Natural killer cell (primary cell): ENCODE data around the gene CCDC9B. TPM values are rescaled to one million over a fixed set of nuclear protein-coding genes. Genes with fewer than 3 reads are reported as not detected.

Source experiments
- ATAC-seq, 3 donors: fragments of 150-1000 bp in 2 of 3; fragments of 200-7000 bp in 1 of 3; cut with Tn5 transposase; 1 replicate in 1 of 3; 2 replicates in 2 of 3; pipeline ENCODE4 v1.10.0; 2021; ENCODE audit warnings: mild to moderate bottlenecking in 2 of 3, moderate library complexity in 2 of 3
- DNase-seq, 2 donors: peaks; one replicate each; pipeline versions ENCODE4 v3.0.0 to v3.0.0-alpha.2; 2013 to 2021; ENCODE audit warnings: mixed read lengths in 1 of 2
- H3K27ac ChIP-seq: one replicate; pipeline ENCODE4 v1.5.1; 2013; ENCODE audit warnings: mild to moderate bottlenecking, low read length
- H3K27me3 ChIP-seq: one replicate; pipeline ENCODE4 v1.6.1; 2013; ENCODE audit warnings: low read length; ENCODE audit not compliant: control insufficient read depth, insufficient read depth
- H3K36me3 ChIP-seq: one replicate; pipeline ENCODE4 v1.6.1; 2013; ENCODE audit warnings: low read length; ENCODE audit not compliant: control insufficient read depth, insufficient read depth
- H3K4me1 ChIP-seq: one replicate; pipeline ENCODE4 v1.6.1; 2013; ENCODE audit warnings: low read length; ENCODE audit not compliant: control insufficient read depth, insufficient read depth
- H3K4me3 ChIP-seq: one replicate; pipeline ENCODE4 v1.5.1; 2013; ENCODE audit warnings: low read length
- H3K9me3 ChIP-seq: one replicate; pipeline ENCODE4 v1.6.1; 2013; ENCODE audit warnings: low read length; ENCODE audit not compliant: control insufficient read depth, insufficient read depth
- H3K27ac Mint-ChIP-seq, 2 donors: one replicate each; pipeline ENCODE4 v1.8.0; 2022; ENCODE audit warnings: mild to moderate bottlenecking in 2 of 2, mixed read lengths in 2 of 2, moderate library complexity in 1 of 2
- H3K27me3 Mint-ChIP-seq, 2 donors: one replicate each; pipeline ENCODE4 v1.8.0; 2022; ENCODE audit warnings: low read depth in 2 of 2, mixed read lengths in 2 of 2
- H3K36me3 Mint-ChIP-seq: one replicate; pipeline ENCODE4 v1.8.0; 2022; ENCODE audit warnings: mixed read lengths
- H3K4me1 Mint-ChIP-seq, 2 donors: one replicate each; pipeline ENCODE4 v1.8.0; 2022; ENCODE audit warnings: mixed read lengths in 2 of 2
- H3K4me3 Mint-ChIP-seq: one replicate; pipeline ENCODE4 v1.8.0; 2022; ENCODE audit warnings: mild to moderate bottlenecking, moderate library complexity, mixed read lengths
- H3K9me3 Mint-ChIP-seq, 2 donors: one replicate each; pipeline ENCODE4 v1.8.0; 2022; ENCODE audit warnings: mixed read lengths in 2 of 2
- WGBS: methylation state at CpG from one replicate; pipeline ENCODE4 v1.1.7; 2013; ENCODE audit warnings: missing lambda C conversion rate; ENCODE audit not compliant: insufficient coverage; 5-methylcytosine and 5-hydroxymethylcytosine counted together
- intact Hi-C: fragments of 100-400 bp; cut with micrococcal nuclease; formaldehyde crosslinking; loops from one replicate; pipeline ENCODE4 v1.14.2; 2022
- total RNA-seq, 4 donors: library from RNA; stranded (reverse); fragments of 120-200 nt in 1 of 4; gene quantifications; one replicate each; pipeline versions ENCODE4 v1.2.3 to v1.2.4, GENCODE V29; 2013 to 2022
- TF ChIP-seq, protein P1 (sequence below): fragments of 200-600 bp; IDR thresholded peaks from one replicate; pipeline ENCODE4 v1.8.0; 2022; ENCODE audit warnings: antibody characterized with exemption

Gene CCDC9B
- total RNA-seq, 3 donors from 2014 or later (not counting 1 experiment from before 2014, with no cell fraction given) = 4.4 to 5.3 (median 4.7) TPM

DNA sequence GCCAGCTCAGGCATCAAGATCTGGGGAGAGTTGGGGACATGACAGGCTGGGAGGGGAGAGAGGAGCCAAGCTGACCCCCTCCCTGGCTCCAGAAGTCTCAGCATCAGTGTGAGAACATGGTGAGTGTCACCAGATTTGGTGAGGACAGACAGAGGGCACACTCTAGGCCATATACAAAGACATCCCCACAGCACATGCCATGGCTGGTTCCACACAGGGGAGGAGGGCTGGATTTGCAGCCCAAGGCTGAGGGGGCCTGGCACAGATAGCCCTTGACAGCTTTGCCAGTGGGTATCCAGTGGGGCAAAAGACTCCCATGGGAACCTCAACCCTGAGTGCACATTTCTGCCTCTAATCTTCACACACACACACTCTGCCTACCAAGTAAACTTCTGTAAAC, 47.7 kb downstream of the CCDC9B start:
- ATAC-seq (no peak), DNase-seq (no peak)
- Mint-ChIP-seq H3K9me3 (no peaks in the 10 kb centered on the region), H3K27me3 (no peaks in the 10 kb centered on the region), H3K36me3 (no peaks in the 10 kb centered on the region), H3K4me1 (peaks cover 0 to 13% of the 10 kb centered on the region in 2 donors), H3K27ac (peak overlapping the region in 1 of 2 donors; percentile 24), H3K4me3 (no peak overlapping the region)
- Histone ChIP-seq H3K4me1 (no peaks in the 10 kb centered on the region), H3K27ac (no peak overlapping the region), H3K27me3 (no peaks in the 10 kb centered on the region), H3K4me3 (no peak overlapping the region), H3K36me3 (peaks cover 88% of the 10 kb centered on the region), H3K9me3 (no peaks in the 10 kb centered on the region)
- intact Hi-C loops = no loop called here
- TF ChIP-seq, protein P1, sequence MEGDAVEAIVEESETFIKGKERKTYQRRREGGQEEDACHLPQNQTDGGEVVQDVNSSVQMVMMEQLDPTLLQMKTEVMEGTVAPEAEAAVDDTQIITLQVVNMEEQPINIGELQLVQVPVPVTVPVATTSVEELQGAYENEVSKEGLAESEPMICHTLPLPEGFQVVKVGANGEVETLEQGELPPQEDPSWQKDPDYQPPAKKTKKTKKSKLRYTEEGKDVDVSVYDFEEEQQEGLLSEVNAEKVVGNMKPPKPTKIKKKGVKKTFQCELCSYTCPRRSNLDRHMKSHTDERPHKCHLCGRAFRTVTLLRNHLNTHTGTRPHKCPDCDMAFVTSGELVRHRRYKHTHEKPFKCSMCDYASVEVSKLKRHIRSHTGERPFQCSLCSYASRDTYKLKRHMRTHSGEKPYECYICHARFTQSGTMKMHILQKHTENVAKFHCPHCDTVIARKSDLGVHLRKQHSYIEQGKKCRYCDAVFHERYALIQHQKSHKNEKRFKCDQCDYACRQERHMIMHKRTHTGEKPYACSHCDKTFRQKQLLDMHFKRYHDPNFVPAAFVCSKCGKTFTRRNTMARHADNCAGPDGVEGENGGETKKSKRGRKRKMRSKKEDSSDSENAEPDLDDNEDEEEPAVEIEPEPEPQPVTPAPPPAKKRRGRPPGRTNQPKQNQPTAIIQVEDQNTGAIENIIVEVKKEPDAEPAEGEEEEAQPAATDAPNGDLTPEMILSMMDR = no peak

GRCh38 chr15:40292246-40292645, 48.5 kb downstream of the CCDC9B start:
- TF ChIP-seq, protein P1 = no peak
- Histone ChIP-seq H3K36me3 (peaks cover 88% of the 10 kb centered on the region), H3K27ac (no peak overlapping the region), H3K9me3 (no peaks in the 10 kb centered on the region), H3K4me1 (no peaks in the 10 kb centered on the region), H3K27me3 (no peaks in the 10 kb centered on the region), H3K4me3 (no peak overlapping the region)
- ATAC-seq (no peak), DNase-seq (no peak)
- Mint-ChIP-seq H3K27ac (no peak overlapping the region), H3K9me3 (no peaks in the 10 kb centered on the region), H3K4me3 (no peak overlapping the region), H3K36me3 (no peaks in the 10 kb centered on the region), H3K4me1 (peaks cover 0 to 10% of the 10 kb centered on the region in 2 donors), H3K27me3 (no peaks in the 10 kb centered on the region)
- 88% methylated on average over 3 of the region's 3 CpGs for WGBS
- intact Hi-C loops = no loop called here

DNA sequence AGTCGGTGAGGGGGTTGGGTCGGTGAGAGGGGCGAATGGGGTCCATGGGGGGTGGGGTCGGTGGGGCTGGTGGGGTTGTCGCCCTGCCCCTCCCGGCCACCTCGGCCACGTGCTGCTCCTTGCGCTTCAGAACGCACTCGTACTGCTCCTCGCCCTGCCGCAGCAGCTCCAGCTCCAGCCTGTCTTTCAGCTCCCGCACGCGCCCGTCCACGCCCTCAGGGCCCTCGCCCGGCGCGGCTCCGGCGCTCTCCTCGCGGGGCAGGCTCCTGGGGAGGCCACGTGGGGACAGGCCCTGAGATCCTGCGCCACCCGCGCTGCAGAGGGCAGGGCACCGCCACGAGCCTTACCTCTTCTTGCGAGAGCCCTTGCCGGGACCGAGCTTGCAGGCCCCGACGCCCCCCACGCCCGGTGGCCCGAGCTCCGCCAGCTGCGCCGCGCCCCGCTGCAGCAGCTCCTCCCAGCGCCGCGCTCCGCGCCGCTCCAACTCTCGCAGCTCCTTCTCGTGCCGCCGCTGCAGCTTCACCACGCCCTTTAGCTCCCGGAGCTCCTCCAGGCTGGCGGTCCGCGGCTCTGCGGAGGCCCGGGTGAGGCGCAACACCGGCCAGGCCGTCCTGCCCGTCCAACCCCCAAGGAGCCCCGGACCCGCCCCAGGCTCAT, 49.7 kb downstream of the CCDC9B start:
- Mint-ChIP-seq H3K27me3 (no peaks in the 10 kb centered on the region), H3K36me3 (no peaks in the 10 kb centered on the region), H3K27ac (no peak overlapping the region), H3K4me1 (peaks cover 0 to 5% of the 10 kb centered on the region in 2 donors), H3K4me3 (no peak overlapping the region), H3K9me3 (no peaks in the 10 kb centered on the region)
- DNase-seq (no peak), ATAC-seq (no peak)
- H3K4me1 ChIP-seq = no peaks in the 10 kb centered on the region
- peaks cover 87% of the 10 kb centered on the region for H3K36me3 ChIP-seq
- intact Hi-C loops = no loop called here
- TF ChIP-seq, protein P1 = no peak
- WGBS = 95% methylated on average over 67 of the region's 68 CpGs
- no peaks in the 10 kb centered on the region for H3K9me3 ChIP-seq
- no peak overlapping the region for H3K4me3 ChIP-seq
- H3K27me3 ChIP-seq = no peaks in the 10 kb centered on the region
- no peak overlapping the region for H3K27ac ChIP-seq

DNA sequence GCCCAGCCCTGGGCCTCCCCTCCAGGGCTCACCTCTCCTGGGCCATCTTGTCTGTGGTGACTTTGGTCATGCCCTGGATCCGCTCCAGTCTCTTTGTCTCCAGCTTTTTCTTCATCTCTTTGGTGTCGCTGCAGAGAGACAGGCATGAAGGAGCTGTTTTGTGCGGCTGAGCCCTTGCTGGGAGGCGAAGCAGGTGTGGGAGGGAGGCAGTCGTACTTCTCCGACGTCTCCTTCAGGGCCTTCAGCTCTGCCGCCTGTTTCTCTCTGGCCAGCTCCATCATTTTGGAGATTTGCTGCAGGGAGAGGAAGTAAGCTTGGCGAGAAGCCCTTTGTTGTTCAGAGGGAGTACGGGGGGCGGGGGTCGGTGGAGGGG, 50.2 kb downstream of the CCDC9B start:
- Histone ChIP-seq H3K4me3 (no peak overlapping the region), H3K27me3 (no peaks in the 10 kb centered on the region), H3K9me3 (no peaks in the 10 kb centered on the region), H3K4me1 (no peaks in the 10 kb centered on the region), H3K36me3 (peaks cover 82% of the 10 kb centered on the region), H3K27ac (no peak overlapping the region)
- DNase-seq (no peak), ATAC-seq (no peak)
- Mint-ChIP-seq H3K36me3 (no peaks in the 10 kb centered on the region), H3K27me3 (no peaks in the 10 kb centered on the region), H3K9me3 (no peaks in the 10 kb centered on the region), H3K27ac (no peak overlapping the region), H3K4me1 (peaks cover 0 to 3% of the 10 kb centered on the region in 2 donors), H3K4me3 (no peak overlapping the region)
- WGBS = 95% methylated on average over 12 of the region's 12 CpGs
- TF ChIP-seq, protein P1 = no peak
- intact Hi-C loops = no loop called here
